Gastrocnemius medialis (tissue), 4 donors: Measurements from ENCODE around the gene CPT2.

Experiments used
- POLR2A ChIP-seq, 2 donors: fragments of 450-650 bp; IDR thresholded peaks; one replicate each; pipeline ENCODE4 v1.6.1; 2017; ENCODE audit warnings: antibody characterized with exemption in 2 of 2, mild to moderate bottlenecking in 2 of 2, moderate library complexity in 2 of 2
- TF ChIP-seq, protein P1 (sequence below), 5 experiments: fragments of 450-650 bp in 3 of 5; fragments of 200-600 bp in 2 of 5; sonication (generic) in 2 of 5; IDR thresholded peaks in 4 of 5; conservative IDR thresholded peaks in 1 of 5; 1 replicate in 4 of 5; 2 replicates in 1 of 5; pipeline ENCODE4 v1.5.1; 2016 to 2019; ENCODE audit warnings: antibody characterized with exemption in 5 of 5, mild to moderate bottlenecking in 3 of 5, moderate library complexity in 3 of 5

DNA sequence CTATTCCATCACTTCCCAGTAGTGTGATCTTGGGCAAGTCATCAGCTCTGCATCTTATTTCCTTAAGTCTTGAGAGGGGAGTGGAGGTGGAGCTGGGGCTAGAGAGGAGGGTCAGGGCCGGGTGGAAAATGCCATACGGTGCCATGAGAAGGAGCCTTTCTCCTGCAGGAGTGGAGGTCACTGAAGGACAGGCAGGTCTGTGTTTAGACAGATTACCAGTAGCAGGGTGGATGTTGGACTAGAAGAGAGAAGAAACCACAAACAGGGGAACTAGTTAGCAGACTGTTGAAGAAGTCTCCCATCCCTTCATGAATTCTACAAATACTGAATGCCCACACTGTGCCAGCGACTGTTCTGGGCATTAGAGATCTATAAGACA is 13.9 kb upstream of the CPT2 start:
- no peak for TF ChIP-seq POLR2A (IDR thresholded peaks at IDR 0.05)
- TF ChIP-seq, protein P1, sequence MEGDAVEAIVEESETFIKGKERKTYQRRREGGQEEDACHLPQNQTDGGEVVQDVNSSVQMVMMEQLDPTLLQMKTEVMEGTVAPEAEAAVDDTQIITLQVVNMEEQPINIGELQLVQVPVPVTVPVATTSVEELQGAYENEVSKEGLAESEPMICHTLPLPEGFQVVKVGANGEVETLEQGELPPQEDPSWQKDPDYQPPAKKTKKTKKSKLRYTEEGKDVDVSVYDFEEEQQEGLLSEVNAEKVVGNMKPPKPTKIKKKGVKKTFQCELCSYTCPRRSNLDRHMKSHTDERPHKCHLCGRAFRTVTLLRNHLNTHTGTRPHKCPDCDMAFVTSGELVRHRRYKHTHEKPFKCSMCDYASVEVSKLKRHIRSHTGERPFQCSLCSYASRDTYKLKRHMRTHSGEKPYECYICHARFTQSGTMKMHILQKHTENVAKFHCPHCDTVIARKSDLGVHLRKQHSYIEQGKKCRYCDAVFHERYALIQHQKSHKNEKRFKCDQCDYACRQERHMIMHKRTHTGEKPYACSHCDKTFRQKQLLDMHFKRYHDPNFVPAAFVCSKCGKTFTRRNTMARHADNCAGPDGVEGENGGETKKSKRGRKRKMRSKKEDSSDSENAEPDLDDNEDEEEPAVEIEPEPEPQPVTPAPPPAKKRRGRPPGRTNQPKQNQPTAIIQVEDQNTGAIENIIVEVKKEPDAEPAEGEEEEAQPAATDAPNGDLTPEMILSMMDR (IDR thresholded peaks at IDR 0.05 in 4 of 5, conservative IDR thresholded peaks at IDR 0.05 in 1 of 5): no peak
